Central memory CD8-positive, alpha-beta T cell (primary cell): ENCODE results near the gene UBE3A.

Experiments
- ATAC-seq: fragments of 150-1000 bp; cut with Tn5 transposase; replicated peaks from 2 replicates; pipeline ENCODE4 v1.10.0; 2022; ENCODE audit warnings: mild to moderate bottlenecking, moderate FRiP score, moderate number of reproducible peaks; ENCODE audit not compliant: poor library complexity, severe bottlenecking; ENCODE audit errors: extremely low read depth
- DNase-seq, 2 donors: peaks; one replicate each; pipeline ENCODE4 v3.0.0; 2021; ENCODE audit warnings: low spot score in 2 of 2
- H3K27ac Mint-ChIP-seq: one replicate; pipeline ENCODE4 v1.8.0; 2022; ENCODE audit warnings: low read depth, mild to moderate bottlenecking, moderate library complexity, mixed read lengths
- H3K27me3 Mint-ChIP-seq: one replicate; pipeline ENCODE4 v1.8.0; 2022; ENCODE audit warnings: mixed read lengths
- H3K36me3 Mint-ChIP-seq: one replicate; pipeline ENCODE4 v1.8.0; 2022; ENCODE audit warnings: mild to moderate bottlenecking, moderate library complexity, mixed read lengths; ENCODE audit not compliant: insufficient read depth
- H3K4me1 Mint-ChIP-seq: one replicate; pipeline ENCODE4 v1.8.0; 2022; ENCODE audit warnings: mixed read lengths
- H3K4me3 Mint-ChIP-seq: one replicate; pipeline ENCODE4 v1.8.0; 2022; ENCODE audit warnings: mild to moderate bottlenecking, moderate library complexity, mixed read lengths
- H3K9me3 Mint-ChIP-seq: one replicate; pipeline ENCODE4 v1.8.0; 2022; ENCODE audit warnings: mixed read lengths

The UBE3A gene

DNA sequence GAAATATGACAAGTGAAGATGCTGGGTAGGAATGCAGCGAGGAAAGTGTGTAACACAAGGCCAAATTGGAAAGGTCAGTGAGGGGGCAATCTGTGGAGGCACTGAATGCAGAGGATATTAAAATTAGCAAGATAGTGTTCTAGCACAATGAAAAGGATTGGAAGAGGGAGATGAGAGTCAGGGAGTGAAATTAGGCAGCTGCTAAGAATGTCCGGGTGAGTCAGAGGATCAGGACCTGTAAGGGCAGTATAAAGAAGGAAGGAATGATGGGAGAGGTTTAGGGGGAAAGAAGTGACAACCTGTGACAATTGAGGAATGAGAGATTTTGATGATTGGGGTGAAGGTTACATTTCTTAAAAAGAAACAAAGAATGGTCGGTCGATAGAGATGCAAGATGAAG is 103.5 kb downstream of the UBE3A start:
- DNase-seq (no peak), ATAC-seq (no peak)
- Mint-ChIP-seq H3K4me1 (no peaks in the 10 kb centered on the region), H3K36me3 (peaks cover 24% of the 10 kb centered on the region), H3K27ac (no peak overlapping the region), H3K9me3 (peaks cover 5% of the 10 kb centered on the region), H3K27me3 (no peaks in the 10 kb centered on the region), H3K4me3 (no peak overlapping the region)

DNA sequence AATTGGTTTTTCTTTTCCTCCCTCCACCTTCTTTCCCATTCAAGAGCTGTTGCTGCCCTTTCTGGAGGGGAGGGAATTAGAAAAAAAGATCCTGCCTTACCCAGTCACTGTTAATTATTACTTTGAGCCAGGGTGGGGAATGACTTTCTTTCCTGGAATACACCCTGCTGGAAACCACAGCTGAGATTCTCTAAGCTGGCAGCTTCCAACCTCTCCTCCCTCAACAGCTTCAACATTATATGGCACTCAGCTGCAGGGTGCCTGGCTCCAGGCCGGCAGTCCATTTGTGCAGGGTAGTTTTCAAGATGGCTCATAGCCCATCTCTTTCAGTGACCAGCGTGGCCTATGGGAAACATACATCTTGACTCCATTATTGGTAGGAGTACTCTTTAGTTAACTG is 105.8 kb downstream of the UBE3A start:
- Mint-ChIP-seq H3K27me3 (no peaks in the 10 kb centered on the region), H3K4me1 (no peaks in the 10 kb centered on the region), H3K27ac (no peak overlapping the region), H3K4me3 (no peak overlapping the region), H3K36me3 (peaks cover 18% of the 10 kb centered on the region), H3K9me3 (peaks cover 5% of the 10 kb centered on the region)
- DNase-seq = no peak
- no peak for ATAC-seq

DNA sequence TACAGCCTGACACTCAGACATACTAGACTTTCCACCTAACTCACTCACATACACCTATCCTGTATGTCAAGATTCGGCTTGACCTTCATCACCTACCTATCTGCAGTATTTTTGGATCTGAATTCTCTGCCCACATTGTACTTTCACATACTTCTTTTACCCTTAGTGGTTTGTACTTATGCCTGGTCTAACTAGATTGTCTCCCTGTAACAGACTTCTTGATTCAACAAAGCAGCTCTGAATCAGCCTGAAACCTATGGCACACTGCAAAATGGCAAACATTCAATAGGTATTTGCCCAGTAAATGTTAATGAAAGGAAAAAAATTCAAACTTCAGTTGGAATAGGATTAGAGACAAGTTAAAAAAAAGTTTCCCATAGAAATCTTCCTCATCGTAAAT is 106.5 kb downstream of the UBE3A start:
- DNase-seq (no peak), ATAC-seq (no peak)
- H3K27ac Mint-ChIP-seq = no peak overlapping the region
- H3K9me3 Mint-ChIP-seq = peaks cover 5% of the 10 kb centered on the region
- H3K4me1 Mint-ChIP-seq = no peaks in the 10 kb centered on the region
- peaks cover 17% of the 10 kb centered on the region for H3K36me3 Mint-ChIP-seq
- no peaks in the 10 kb centered on the region for H3K27me3 Mint-ChIP-seq
- H3K4me3 Mint-ChIP-seq = no peak overlapping the region

DNA sequence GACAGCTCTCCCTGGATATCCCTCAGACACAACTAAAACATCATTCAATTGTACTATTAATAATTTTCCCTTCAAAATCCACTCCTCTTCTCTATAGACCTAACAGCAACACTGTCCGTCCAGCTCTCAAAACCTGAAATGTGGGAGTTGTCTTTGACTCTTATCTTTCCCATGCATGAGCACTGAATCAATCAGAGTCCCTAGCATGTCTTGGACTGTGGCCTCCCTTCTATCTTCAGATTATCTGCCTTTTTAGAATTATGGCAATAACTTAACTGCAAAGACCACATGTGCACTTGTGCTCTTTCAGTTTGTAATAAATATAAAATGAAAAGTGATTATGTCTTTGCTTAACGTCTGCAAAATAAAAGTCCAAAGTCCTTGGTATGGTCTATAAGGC is 107.0 kb downstream of the UBE3A start:
- no peak overlapping the region for H3K4me3 Mint-ChIP-seq
- ATAC-seq = no peak
- peaks cover 5% of the 10 kb centered on the region for H3K9me3 Mint-ChIP-seq
- H3K36me3 Mint-ChIP-seq = peaks cover 17% of the 10 kb centered on the region
- no peaks in the 10 kb centered on the region for H3K27me3 Mint-ChIP-seq
- H3K27ac Mint-ChIP-seq = no peak overlapping the region
- no peak for DNase-seq
- no peaks in the 10 kb centered on the region for H3K4me1 Mint-ChIP-seq

DNA sequence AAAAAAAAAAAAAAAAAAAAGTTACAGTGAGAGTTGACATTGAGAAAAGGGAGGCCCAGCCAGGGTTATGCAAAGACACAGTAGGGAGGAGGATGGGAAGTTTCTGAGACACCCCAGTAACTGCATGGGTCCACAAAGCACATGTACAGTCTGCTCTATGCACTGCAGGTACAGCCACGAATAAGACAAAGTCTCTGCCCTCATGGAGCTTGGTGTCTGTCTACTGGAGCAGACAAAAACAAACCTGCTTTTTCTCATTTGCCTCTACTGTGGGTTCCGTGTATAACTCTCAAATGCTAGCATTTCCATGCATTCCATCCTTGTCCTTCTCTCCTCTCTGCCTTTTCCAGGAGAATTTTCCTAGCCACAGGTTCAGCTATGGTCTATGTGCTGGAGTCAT is 107.4 kb downstream of the UBE3A start:
- ATAC-seq (no peak), DNase-seq (no peak)
- Mint-ChIP-seq H3K4me1 (no peaks in the 10 kb centered on the region), H3K27me3 (no peaks in the 10 kb centered on the region), H3K9me3 (peaks cover 5% of the 10 kb centered on the region), H3K27ac (no peak overlapping the region), H3K36me3 (peaks cover 17% of the 10 kb centered on the region), H3K4me3 (no peak overlapping the region)

DNA sequence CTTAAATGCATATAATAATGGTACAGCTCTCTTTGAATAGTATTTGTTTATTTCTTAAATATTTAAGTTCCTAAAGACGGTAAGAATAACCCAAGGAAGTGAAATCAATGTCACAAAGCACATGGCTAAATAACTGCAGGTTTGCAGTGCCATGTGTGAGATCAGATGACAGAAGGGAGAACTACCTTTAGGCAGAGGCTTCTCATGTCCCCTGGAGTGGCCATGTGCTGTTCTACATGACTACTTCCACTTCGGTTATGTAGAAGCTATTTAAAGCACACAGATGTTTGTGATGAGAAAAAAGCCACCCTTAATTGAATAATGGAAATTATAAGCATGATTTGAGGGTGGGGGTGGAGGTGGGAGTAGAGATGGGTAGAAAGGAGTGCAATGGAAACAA is 109.1 kb downstream of the UBE3A start:
- Mint-ChIP-seq H3K27me3 (no peaks in the 10 kb centered on the region), H3K27ac (no peak overlapping the region), H3K9me3 (no peaks in the 10 kb centered on the region), H3K4me1 (no peaks in the 10 kb centered on the region), H3K36me3 (peaks cover 12% of the 10 kb centered on the region), H3K4me3 (no peak overlapping the region)
- ATAC-seq (no peak), DNase-seq (no peak)

DNA sequence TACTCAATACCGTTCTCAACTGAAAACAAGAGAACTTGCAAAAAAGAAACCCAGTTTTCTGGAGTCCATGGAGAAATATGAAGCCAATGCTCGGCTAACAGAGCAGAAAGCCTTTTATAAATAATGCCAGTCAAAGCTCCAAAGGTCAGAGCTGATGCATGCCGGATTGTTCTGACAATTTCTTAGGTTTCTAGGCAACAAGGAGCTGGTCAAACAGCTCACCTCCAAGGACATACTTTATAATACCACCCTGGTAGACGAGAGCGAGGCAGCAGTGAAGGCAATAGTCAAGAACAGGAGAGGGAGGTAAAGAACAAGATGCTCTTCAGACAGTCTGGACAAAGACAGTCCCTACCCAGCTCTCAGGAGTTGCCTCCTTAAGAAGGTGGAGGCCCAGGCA is 111.1 kb downstream of the UBE3A start:
- H3K27ac Mint-ChIP-seq = no peak overlapping the region
- DNase-seq = no peak
- no peak for ATAC-seq
- no peaks in the 10 kb centered on the region for H3K4me1 Mint-ChIP-seq
- H3K36me3 Mint-ChIP-seq = peaks cover 13% of the 10 kb centered on the region
- no peaks in the 10 kb centered on the region for H3K27me3 Mint-ChIP-seq
- H3K9me3 Mint-ChIP-seq = no peaks in the 10 kb centered on the region
- H3K4me3 Mint-ChIP-seq = no peak overlapping the region

DNA sequence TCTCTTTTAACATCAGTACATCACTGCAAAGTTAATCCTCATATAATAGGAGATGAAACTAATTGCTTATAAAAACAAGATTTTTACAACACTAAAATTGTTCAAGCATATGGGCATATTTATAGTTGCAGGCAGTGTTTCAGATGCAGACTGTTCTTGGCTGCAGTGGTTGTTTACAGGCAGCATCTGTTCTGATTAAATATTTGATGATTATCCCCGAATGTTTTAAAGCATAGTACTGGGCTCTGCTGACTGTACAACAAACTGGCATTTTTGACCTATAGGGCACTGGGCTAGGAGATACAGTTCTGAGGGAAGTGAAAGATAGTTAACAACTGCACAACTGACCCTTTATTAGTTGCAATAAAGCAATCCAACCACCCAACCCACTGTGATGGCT is 113.6 kb downstream of the UBE3A start:
- peaks cover 7% of the 10 kb centered on the region for H3K36me3 Mint-ChIP-seq
- H3K9me3 Mint-ChIP-seq = peaks cover 14% of the 10 kb centered on the region
- no peaks in the 10 kb centered on the region for H3K27me3 Mint-ChIP-seq
- no peak overlapping the region for H3K27ac Mint-ChIP-seq
- no peak for ATAC-seq
- H3K4me3 Mint-ChIP-seq = no peak overlapping the region
- H3K4me1 Mint-ChIP-seq = no peaks in the 10 kb centered on the region
- no peak for DNase-seq

DNA sequence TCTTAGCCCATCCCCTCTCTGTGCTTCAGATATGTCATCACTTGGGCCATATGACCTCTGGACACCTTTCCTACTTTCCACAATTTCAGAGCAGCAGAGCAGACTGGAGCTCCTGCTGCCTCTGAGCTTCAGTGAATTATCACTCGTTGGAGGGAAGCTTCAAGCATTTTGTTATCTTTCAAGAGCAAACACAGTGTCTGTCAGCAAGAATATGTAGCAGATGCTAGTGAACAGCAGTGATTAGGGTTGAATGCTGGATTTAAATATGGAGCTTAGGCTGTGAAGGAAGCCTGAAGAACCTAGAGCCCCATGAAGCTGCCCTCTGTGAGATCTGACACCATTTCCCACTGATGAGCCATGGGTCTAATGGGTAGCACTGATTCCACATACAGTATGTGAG is 115.4 kb downstream of the UBE3A start:
- no peak for DNase-seq
- no peak overlapping the region for H3K27ac Mint-ChIP-seq
- H3K4me1 Mint-ChIP-seq = no peaks in the 10 kb centered on the region
- H3K9me3 Mint-ChIP-seq = peaks cover 22% of the 10 kb centered on the region
- no peak for ATAC-seq
- no peak overlapping the region for H3K4me3 Mint-ChIP-seq
- H3K36me3 Mint-ChIP-seq = peaks cover 6% of the 10 kb centered on the region
- no peaks in the 10 kb centered on the region for H3K27me3 Mint-ChIP-seq

DNA sequence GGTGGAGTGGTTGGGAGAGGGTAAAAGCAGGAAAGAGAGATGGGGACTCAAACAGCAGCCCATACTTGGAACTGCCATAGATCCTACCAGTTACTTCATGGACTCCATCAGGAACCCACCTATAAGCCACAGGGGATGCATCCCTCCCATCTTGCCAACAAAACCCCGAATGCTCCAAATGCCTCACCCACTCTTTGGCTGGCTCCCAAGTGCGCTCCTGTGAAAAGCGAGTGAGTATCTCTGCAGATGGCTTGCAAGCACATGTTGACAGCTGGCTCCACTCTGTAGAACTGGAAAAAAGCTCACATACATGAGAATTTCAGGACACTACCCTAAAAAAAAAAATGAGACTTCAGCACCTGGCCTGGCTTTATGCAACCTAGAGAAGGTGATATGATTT is 151.0 kb downstream of the UBE3A start:
- Mint-ChIP-seq H3K36me3 (no peaks in the 10 kb centered on the region), H3K4me3 (no peak overlapping the region), H3K27me3 (no peaks in the 10 kb centered on the region), H3K27ac (no peak overlapping the region), H3K9me3 (peaks cover 22% of the 10 kb centered on the region), H3K4me1 (no peaks in the 10 kb centered on the region)
- ATAC-seq (no peak), DNase-seq (no peak)
